ENCODE results near the gene TMEM116. TPM values are rescaled to one million over a fixed set of nuclear protein-coding genes. Genes with fewer than 3 reads are reported as not detected.
"Not testable (repeated sequence)": the region's sequence is repeated elsewhere in the genome, so short reads cannot be mapped to it uniquely, and the experiment has no call there.

The TMEM116 gene
- total RNA-seq, 4 donors from 2014 or later, result 5.4 to 9.2 (median 6.6) TPM

GRCh38 chr12:112018571-112019237, 5.7 kb upstream of the TMEM116 start:
- DNase-seq (ENCODE audit: low spot score), result no peak
- ATAC-seq (ENCODE audit: low FRiP score), result no peak
- TF ChIP-seq CTCF (IDR thresholded peaks at IDR 0.05), result no peak

- DNase-seq (ENCODE audit: low spot score) (no peak), ATAC-seq (ENCODE audit: low FRiP score) (no peak)
- no peak for TF ChIP-seq CTCF (IDR thresholded peaks at IDR 0.05)
Measured at GRCh38 chr12:112017041-112017440, 4.1 kb upstream of the TMEM116 start.

GRCh38 chr12:112015938-112016337, 3.0 kb upstream of the TMEM116 start:
- ATAC-seq (ENCODE audit: low FRiP score) (no peak), DNase-seq (ENCODE audit: low spot score) (no peak)
- TF ChIP-seq CTCF (IDR thresholded peaks at IDR 0.05), result no peak

- TF ChIP-seq CTCF (IDR thresholded peaks at IDR 0.05), result no peak
- no peak for DNase-seq (ENCODE audit: low spot score)
- ATAC-seq (ENCODE audit: low FRiP score), result peak; percentile 43
Measured at GRCh38 chr12:112013601-112014402, 837 bp upstream of the TMEM116 start.

- no peak for ATAC-seq (ENCODE audit: low FRiP score)
- TF ChIP-seq CTCF (IDR thresholded peaks at IDR 0.05), result no peak
Measured at GRCh38 chr12:112011685-112012084, 1.3 kb downstream of the TMEM116 start.

GRCh38 chr12:112010415-112011344, 2.3 kb downstream of the TMEM116 start:
- DNase-seq (ENCODE audit: low spot score) (no peak), ATAC-seq (ENCODE audit: low FRiP score) (no peak)
- TF ChIP-seq CTCF (IDR thresholded peaks at IDR 0.05), result no peak

More at GRCh38 chr12:112011685-112012084, 1.3 kb downstream of the TMEM116 start:
- DNase-seq (ENCODE audit: low spot score), result no peak

- not testable (repeated sequence) for ATAC-seq (ENCODE audit: low FRiP score); DNase-seq (ENCODE audit: low spot score)
Measured at GRCh38 chr12:112009596-112009995, 3.4 kb downstream of the TMEM116 start.

Data from omental fat pad (tissue), 4 donors.